HG03039 (cell line): ENCODE measurements around the gene TRIM2.
A peak's percentile ranks its signal among the peaks of the same experiment; 100 is the strongest.

Experiments used
- ATAC-seq: cut with Tn5 transposase; IDR thresholded peaks from one replicate; pipeline ENCODE4 v1.9.1; 2021; ENCODE audit warnings: mild to moderate bottlenecking, moderate library complexity; ENCODE audit not compliant: unreplicated experiment

The TRIM2 gene

DNA sequence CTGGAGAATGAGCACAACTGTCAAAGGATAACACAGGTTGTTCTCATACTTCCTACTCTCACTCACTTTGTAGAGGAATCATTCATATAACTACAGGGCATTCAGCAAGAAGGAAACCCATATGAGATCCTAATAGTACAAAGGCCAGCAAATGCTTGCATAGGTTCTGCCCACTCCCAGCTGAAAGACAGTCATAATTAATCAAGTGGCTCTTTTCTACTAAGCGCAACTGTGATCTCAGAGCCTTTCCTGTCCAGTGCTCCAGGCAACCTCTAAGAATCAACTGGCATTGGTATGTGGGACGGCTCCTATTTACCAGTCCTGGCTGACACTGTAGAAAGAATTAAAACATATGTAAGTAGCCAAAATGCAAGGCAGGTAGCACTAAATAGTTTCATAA lies 121.3 kb downstream of the TRIM2 start:
- ATAC-seq: no peak

DNA sequence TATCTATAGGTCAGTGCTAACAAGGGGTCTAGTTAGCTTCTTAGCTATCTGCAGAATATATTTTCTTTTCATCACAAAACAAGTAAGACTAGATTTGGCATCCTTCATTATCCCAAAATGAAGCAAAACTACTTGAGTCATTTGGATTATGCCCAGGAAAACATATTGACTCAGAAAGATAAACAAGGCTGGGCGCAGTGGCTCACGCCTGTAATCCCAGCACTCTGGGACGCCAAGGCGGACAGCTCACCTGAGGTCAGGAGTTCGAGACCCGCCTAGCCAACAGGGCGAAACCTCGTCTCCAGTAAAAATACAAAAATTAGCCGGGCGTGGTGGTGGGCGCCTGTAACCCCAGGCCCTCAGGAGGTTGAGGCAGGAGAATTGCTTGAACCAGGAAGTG lies 122.3 kb downstream of the TRIM2 start:
- no peak for ATAC-seq

DNA sequence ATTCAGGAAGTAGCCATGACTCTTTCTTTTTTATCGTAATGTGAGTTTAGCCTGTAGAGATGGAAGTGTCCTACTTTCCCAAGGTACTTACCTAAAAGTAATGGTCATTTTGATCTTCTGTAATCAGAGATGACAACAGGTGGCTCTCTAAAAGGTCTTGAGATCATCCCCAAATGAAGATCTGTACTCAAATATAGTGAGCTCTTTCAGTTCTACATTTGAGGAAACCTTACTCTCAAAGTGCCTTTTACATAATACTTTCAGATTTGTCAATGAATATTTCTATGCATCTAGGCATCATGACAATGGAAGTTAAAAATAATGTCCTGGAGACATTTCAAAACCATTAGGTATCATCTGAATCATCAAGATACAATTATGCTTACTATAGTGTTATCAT lies 123.0 kb downstream of the TRIM2 start:
- no peak for ATAC-seq

DNA sequence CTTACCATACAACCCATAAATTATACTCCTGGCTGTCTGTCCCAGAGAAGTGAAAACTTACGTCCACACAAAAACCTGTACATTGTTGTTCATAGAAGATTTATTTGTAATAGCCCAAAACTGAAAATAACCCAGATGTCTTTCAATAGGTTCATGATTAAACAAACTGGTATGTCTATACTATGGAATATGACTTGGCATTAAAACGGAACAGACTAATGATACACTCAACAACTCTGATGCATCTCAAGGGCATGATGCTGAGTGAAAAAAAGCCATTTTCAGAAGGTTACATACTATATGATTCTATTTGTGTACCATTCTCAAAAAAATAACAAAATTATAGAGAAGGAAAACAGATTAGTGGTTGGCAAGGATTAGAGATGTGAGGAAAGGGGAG lies 128.7 kb downstream of the TRIM2 start:
- ATAC-seq: no peak

DNA sequence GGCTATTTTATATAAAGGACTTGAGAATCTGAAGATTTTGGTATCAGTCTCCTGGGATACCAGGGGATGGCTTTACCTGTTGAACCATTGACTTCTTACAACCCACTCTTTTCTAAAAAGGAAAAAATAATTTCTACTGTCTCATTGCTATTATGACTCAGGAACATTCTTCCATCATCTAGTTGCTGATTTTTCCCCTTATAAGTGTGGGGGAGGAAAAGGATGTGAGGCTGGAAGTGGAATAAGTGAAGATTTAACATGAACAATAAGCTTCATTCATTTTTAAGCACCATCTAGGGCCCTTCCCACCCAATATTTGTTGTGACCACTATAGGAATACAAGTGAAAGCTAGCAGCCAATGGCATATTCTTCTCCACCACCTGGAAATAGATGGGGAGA lies 129.6 kb downstream of the TRIM2 start:
- ATAC-seq: no peak

DNA sequence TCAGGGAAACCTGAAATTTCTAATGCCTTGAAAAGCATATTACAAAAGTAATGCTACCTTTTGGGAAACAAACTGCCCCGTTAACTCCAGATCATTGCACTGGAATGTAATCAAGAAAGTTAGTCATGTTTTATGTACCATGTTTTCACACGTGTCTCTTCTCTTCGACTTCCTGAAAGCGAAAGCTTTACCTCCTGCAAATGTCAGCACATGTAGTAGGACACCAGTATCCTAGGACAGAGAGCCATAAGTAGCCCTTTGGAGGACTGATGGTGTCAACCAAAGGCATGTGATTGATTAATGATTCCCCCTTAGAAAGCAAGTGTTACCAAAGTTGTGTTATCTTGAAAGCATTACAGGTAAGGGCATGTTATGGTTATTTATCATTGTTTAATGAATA lies 131.4 kb downstream of the TRIM2 start:
- ATAC-seq: no peak

DNA sequence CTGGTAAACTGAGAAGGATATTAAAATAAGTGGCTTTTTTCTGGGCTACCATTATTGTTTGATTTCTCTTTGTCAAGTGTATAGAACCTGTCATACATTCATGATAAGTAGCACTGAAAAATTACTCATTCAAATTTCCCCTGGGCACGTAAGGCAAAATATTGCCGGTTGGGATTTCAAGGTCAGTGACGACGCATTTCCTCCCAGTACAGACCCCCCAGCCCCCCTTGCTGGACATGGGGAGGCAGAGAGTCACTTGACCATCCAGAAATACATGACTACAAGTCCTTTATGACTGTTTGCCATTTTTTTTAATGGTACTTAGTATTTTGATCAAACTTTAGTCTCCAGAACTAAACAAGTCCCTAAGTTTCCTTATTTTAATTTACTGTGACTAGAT lies 133.4 kb downstream of the TRIM2 start:
- ATAC-seq: no peak

DNA sequence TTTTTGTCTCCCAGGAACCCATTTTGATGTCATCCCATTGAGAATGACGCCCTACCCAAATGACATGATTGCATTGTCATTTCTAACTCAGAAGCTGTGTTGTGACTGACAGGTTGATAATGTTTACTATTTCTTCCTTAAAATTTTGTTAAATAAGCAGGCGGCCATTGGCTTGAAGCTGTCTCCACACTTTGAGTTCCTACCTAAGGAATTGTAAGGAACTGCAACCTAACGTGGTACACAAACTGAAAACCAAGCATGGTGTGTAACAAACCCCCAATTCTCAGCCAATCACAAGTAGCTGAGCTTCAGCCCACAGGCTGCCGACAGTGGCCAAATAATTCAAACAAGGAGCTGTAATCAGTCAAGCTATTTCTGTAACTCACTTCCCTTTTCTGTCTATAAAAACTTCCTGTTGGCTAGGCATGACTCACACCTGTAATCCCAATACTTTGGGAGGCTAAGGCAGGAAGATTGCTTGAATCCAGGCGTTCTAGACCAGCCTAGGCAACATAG lies 137.4 kb downstream of the TRIM2 start:
- ATAC-seq: no peak

DNA sequence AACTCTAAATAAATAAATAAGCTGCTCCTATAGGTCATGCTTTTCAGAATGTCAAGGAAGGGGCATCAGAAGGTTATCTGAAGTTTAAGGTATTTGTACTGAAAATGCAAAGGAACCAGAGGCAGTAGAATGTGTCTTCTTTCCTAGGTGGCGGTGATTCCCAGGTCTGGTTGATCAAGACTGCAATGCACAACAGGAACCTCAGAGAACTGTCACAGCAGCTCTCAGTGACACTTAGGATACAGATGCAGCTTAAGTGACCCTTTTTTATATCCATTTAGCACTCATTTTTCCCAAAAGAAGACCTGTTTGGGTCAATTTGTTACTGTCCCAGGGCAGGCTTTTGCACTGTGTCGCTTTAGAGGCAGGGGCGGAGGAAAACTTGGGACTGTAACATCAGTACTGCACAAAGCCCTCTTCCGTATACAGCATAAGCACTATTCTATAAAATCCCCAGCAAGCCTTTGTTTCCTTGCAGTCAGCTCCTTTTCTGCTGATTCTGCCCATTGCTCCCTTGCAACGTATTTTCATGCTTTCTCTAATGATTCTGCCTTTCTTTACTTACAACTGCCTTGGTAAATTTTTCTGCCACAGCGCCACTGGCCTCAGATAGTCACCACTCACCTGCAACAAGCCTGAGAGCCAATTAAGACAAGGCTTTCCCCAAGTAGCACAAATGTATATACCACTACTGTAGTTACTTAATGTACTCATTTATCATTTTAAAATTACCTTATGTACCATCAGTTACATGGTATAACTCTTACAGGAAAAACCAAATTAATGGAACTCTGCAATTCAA lies 138.7 kb downstream of the TRIM2 start:
- ATAC-seq: no peak

DNA sequence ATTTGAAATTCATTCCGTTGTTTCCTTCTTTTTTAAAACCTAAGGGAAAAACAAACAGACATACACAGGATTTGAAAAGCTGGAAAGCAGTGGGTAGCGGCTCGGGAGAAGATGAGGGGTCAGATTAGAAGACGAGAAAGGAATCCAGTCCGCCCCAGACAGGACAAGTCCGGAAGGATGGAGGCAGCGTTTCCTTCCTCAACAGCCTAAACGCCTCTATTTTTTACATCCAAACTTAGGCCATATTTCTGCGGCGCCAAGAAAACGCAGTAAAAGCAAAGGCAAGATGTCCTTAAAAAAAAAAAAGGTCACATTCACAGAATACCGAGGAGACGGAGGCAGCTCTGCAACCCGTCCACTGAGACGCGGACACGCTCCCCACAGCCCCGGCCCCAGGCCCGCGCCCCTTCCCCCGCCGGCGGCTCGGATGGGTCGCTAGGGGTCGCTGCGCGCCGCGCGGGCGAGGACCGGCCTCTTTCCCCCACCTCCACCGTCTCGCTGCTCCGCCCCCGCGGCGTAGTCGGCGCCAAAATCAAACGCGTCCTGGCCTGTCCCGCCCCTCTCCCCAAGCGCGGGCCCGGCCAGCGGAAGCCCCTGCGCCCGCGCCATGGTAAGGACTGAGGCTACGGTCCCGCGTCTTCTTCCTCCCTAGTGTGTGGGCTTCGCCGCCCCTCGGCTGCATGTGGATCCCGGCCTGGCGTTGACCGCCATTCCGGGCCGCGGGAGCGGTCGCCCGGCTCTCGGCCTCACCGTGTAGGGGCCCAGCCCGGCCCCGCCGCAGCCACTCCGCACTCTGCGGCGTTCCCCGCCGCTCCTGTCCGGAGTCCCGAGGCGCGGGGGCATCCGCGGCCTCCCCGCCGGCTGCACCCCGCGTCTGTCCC lies 140.1 kb downstream of the TRIM2 start, which contains the start of gene MND1:
Gene MND1 (plus strand): TSS at position 558 of the 881 bp plus-strand sequence. CDS start 50 bp downstream, at position 608.
- peak; percentile 86 for ATAC-seq

DNA sequence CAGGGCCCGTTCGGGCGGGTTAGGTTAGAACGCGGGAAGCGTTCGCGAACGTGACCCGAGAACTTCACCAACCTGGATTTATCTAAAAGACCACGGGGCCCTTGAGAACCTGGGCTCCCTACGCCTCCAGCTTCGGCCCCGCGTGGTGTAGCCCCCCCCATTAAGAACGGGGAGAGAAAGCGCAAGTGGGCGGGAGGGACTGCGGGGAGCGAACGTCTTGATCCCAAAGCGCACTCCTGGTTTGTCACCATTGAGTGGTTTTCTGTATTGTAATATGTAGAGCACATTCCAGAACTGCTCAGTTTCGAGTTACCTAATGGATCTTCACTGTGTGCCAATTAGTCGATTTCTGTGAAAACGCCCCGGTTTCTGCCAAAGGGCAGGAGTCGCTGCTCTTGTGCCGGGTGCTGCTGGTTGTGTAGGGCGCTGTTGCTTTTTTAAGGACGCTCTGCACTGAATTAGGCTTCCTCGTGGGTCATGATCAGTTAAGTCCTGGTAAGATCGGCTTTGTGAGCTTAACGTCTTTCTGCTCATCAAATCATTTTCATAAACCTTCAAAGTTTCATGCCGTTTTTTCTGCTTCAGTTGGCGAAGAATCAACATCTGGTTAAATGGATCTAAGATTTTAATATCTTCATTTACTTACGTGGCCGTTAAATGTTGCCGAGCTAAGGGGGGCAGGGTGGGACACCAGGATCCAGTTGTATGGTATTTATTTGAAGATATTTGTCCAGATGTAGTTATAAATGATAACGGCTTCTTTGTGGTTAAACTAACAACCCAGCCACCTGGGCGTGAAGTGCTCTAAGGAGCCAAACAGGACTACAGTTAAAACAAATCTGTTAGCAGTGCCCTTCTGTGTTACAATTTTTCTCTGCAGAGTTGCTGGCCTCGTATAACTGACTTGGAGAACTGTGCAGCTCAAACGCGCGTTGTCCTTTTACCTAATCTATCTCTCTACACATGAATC lies 141.1 kb downstream of the TRIM2 start:
- peak; percentile 18 for ATAC-seq

DNA sequence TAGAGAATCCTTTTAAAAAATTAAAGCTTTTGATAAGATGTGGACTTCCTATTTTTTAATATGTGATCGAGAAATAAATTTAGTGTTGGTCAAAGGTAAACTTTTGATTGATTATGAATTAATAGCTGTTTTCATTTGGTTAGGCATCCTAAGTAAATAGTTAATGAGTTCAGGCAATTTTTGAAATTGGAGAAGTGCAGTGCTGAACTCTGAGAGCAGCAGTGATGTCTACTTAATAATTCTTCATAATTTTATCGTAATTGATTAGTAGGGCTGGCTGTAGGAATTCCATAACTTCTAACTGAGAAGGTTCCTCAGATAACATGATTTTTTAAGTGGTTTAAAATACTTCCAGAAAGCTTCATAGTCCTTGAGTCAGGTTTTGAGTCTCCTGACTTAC lies 141.8 kb downstream of the TRIM2 start:
- no peak for ATAC-seq

DNA sequence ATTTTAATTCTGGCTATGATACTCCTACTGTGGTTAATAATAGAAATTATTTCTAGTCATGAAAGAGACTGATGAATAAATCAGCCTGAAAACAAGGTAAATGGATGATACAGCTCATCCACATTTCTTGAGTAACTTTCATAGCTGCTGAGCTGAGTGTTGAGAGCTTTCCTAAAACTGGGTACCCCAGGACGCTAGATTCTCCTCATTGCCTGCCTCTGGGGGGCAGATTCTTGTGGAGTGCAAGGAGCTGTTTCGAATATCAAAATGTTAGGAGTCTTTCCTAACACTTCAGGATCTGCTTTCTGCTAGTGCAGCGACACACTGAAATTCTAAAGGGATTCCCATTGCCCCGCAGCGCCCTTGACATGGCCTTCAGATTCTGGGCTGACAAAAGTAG lies 142.3 kb downstream of the TRIM2 start:
- no peak for ATAC-seq

DNA sequence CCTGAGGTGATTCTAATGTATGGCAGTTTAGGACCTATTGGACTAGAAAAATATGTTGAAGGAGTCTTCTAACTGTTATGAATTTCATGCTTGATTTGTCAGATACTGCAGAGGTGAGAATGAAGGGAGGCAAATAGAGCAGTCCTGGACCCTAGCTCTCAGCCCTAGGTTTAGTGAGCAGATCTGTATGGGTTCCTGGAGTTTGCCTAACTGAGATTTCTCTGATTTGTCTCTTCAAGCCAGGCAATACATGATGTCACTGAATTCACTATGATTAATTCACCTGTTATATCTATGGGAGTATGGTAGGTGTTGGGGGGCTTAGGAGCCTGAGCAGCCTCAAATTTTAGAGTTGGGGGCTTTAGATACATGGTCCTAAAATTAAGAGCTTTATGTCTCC lies 142.9 kb downstream of the TRIM2 start:
- ATAC-seq: no peak

DNA sequence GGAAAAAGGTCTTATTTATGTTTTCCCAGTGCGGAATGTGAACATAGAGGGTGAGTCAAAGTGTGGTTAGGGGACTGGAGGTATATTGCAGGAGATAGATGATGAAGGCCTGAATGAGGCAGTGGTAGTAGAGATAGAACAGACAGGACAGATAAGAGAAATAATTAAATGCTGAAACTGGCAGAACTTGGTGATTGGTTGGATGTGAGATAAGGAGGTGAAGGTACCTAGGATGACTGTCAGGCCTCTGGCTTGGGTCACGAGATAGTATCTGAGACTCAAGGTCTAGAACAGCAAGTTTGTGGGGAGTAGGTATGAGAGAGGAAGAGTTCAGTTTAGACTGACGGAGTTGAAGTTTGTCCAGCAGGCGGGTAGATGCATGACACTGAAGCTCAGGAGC lies 143.8 kb downstream of the TRIM2 start:
- no peak for ATAC-seq

DNA sequence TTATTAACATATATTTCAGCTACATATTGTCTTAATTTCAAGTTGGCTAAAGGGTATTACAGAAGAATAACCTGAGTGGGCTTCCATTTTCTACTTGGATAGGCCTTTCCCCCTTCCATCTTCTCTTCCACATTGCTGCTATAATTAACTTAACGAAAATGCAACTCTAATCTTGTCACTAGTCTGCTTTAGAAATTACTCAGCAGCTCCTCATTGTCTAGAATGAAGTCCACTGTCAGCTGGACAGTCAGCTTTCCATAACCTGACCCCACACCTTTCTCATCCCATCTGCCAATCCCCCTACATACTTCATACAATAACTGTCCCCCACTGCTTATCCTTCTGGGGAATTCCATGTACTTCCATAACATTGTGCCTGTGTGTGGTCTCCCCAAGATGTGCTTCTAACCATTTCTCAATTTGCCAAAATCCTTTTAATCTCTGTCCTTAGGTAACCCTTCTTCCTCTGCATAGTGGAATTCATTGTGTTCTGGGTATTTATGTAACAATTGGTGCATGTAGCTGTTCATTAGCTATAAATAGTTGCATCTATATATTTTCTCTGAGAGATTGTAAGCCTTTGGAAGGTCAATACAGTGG lies 145.1 kb downstream of the TRIM2 start:
- ATAC-seq: no peak

DNA sequence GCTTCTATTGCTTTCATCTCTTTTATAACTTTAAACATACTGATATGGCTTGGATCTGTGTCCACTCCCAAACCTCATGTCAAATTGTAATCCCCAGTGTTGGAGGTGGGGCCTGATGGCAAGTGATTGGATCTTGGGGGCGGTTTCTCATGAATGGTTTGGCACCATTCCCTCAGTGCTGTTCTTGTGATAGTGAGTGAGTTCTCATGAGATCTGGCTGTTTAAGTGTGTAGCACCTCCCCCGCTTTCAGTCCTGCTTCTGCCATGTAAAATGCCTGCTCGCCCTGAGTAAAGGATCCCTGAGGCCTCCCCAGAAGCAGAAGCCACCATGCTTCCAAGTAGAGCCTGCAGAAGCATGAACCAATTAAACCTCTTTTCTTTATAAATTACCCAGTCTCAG lies 157.9 kb downstream of the TRIM2 start:
- ATAC-seq: no peak

DNA sequence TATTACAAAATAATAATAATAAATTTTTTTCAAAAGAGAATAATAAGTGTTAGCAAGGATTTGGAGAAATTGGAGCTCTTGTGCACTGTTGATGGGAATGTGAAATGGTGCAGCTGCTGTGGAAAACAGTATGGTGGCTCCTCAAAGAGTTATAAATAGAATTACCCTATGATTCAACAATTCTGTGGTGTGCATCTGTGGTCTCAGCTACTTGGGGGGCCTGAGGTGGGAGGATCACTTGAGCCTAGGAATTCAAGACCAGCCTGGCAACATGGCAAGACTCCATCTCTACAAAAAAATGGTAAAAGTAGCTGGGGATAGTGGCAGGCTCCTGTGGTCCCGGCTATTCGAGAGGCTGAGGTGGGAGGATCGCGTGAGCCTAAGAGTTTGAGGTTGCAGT lies 159.8 kb downstream of the TRIM2 start:
- no peak for ATAC-seq

DNA sequence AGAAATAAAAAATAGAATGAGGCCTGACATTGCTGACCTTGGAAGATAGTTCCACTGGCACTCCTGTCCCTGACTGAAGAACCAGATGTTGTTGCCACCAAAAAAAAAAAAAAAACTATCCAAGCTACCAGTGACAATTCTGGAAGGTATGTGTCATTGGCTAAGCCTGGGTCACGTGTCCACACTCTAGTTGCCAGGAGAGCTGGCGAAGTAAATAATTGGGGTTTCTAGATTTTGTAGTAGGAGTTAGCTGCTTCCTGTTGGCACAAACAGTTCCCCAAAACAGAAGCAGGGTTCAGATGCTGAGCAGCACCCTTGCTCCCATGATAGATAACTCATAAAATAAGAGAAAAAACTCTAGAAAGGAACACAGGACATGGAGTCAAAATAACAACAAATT lies 160.8 kb downstream of the TRIM2 start:
- ATAC-seq: no peak

DNA sequence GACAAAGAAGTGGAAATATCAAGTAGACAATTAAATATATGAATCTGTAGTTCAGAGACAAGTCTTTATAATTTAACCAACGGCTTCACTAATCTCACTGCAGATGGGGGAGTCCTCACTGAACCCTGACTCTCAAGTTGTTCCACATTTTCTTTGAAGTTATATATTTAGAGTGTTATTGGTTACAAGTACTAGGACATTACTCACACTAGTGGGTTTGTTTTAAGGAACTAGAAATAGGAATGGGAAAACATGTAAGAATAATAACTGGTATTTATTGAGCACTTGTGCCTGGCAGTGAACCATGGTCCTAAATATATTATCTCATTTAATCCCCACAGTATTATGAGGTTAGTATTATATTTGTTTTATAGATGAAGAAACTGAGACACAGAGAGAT lies 162.2 kb downstream of the TRIM2 start:
- no peak for ATAC-seq
